ENCODE data around the gene RETSAT.
A peak's percentile ranks its signal among the peaks of the same experiment; 100 is the strongest.
"Not testable (repeated sequence)": the region's sequence is repeated elsewhere in the genome, so short reads cannot be mapped to it uniquely, and the experiment has no call there.

Gene RETSAT

DNA sequence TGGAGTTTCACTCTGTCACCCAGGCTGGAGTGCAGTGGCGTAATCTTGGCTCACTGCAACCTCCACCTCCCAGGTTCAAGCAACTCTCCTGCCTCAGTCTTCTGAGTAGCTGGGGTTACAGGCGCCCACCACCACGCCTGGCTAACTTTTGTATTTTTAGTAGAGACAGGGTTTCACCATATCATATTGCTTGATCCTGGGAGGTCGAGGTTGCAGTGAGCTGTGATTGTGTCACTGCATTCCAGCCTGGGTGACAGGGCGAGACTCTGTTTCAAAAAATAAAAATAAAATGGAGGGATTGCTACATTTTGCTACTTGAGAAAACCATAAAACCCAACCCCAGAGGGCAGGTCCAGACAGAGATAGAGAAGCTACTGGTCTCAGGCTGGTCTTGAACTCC, 28.8 kb upstream of the RETSAT start:
- DNase-seq (ENCODE audit: low read depth, low spot score): not testable (repeated sequence)
- H3K27ac ChIP-seq: peak overlapping the region; percentile 11

GRCh38 chr2:85380048-85380447, 25.7 kb upstream of the RETSAT start:
- DNase-seq (ENCODE audit: low read depth, low spot score): no peak

DNA sequence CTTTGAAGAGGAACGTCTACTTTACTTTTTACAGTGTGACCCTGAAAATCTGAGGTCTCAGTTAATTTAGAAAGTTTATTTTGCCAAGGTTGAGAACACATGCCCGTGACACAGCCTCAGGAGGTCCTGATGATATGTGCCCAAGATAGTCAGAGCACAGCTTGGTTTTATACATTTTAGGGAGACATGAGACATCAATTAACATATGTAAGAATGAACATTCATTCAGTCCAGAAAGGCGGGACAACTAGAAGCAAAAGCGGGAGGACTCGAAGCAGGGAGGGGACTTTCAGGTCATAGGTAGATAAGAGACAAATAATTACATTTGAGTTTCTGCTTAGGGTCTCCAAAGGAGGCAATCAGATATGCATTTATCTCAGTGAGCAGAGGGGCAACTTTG, 23.9 kb upstream of the RETSAT start:
- peak overlapping the region; percentile 68 for H3K27ac ChIP-seq
- DNase-seq (ENCODE audit: low read depth, low spot score): no peak

More at GRCh38 chr2:85380048-85380447, 25.7 kb upstream of the RETSAT start:
- no peak overlapping the region for H3K27ac ChIP-seq

- peak overlapping the region; percentile 68 for H3K27ac ChIP-seq
- DNase-seq (ENCODE audit: low read depth, low spot score): no peak
Measured at GRCh38 chr2:85377083-85377482, 22.8 kb upstream of the RETSAT start.

- H3K27ac ChIP-seq: peak overlapping the region; percentile 68
- DNase-seq (ENCODE audit: low read depth, low spot score): no peak
Measured at GRCh38 chr2:85376291-85377065, 22.1 kb upstream of the RETSAT start.

DNA sequence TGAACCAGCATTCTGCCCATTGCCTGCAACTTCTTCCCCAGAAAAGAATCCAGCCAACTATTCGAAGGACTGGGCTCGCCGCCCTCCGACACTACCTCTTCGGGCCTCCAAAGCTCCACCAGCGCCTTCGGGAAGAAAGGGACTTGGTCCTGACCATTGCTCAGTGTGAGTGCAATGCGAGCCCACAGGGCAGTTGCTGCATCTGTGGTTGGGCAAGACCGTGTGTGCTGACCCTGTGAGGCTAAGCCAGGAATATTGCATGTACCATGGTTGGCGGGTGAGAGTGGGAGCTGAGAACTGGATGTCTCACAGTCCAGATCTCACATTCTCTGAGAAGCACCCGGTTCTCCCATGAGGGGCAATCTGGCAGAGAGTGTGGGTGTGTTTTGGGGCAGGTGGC, 16.7 kb upstream of the RETSAT start:
- DNase-seq (ENCODE audit: low read depth, low spot score): no peak
- H3K27ac ChIP-seq: no peak overlapping the region

DNA sequence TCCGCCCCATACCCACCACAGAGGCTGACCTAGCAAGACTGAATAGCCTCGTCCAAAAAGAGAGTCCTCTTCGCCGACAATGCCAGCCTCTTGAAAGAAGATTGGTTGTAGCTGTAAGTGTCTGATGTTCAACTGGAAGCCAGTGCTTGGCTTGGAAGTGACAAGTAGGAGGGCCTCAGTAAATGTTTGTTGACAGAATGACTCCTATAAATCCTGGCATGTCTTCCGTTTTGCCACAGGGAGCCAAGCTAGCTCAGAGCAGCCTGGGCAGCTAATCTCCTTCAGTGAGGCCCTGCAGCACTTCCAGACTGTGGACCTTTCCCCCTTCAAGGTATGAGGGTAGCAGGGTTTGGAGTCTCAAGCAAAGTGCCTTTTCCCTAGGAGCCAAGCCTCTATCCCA, 15.2 kb upstream of the RETSAT start:
- H3K27ac ChIP-seq: no peak overlapping the region
- DNase-seq (ENCODE audit: low read depth, low spot score): peak; percentile 22

DNA sequence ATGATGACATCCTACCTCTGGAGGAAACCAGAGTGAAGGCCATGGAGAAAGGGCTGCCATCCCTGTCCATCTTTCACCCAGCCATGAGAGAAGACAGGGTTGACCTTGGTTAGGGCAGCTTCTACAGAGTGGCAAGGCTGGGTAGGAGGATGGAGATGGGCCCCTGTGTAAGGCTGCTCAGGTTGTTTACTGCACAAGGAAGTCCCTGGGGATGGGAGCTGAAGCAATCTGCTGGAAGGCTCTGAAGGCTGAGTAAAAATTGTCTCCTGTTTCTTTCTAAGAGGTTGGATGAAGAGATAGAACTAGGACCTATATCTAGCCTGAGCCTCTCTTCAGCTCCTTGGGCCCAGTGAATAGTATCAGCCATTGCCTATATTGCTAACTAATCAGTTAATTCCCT, 14.6 kb upstream of the RETSAT start:
- no peak overlapping the region for H3K27ac ChIP-seq
- DNase-seq (ENCODE audit: low read depth, low spot score): no peak

DNA sequence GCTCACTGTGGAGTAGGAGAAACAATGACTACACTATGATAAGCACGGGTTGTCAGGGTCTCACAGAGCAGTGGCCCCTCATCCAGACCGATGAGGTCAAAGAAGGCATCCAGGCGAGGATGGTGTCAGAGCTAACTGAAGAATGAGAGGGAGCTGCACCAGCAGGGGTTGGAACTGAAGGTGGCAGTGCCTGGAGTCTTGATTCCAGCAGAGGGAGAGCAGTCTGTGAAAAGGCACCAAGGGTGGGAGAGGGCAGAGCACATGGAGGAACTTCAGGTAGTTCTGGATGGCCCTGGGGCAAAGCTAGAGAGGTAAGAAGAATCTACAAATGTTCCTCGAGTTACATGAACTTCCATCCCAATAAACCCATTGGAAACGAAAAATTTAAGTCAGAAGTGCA, 12.9 kb upstream of the RETSAT start:
- DNase-seq (ENCODE audit: low read depth, low spot score): no peak

DNA sequence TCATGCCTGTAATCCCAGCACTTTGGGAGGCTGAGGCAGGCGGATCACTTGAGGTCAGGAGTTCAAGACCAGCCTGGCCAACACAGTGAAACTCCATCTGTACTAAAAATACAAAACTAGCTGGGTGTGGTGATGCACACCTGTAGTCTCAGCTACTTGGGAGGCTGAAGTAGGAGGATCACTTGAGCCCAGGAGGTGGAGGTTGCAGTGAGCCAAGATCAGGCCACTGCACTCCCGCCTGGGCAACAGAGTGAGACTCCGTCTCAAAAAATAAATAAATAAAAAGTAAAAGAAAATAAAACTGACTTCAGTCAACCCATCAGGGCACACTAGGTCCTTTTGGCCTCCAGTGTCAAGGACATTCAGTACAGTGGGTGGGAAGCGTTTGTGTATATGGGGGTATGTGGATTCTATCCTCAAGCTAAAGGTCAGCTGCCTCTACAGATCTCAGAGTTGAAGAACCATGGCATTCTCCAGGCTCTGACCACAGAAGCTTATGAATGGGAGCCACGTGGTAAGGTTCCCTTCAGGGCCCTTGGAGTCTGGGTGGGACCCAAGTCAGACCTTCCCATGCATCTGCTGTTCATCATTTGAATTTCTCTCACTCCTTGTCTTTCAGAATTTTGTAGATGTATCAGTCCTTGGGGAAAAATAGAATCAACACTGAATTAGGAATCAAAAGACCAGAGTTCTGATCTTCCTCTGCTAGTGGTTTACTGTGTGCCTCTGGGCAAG, 8.5 kb upstream of the RETSAT start:
- not testable (repeated sequence) for H3K27ac ChIP-seq; DNase-seq (ENCODE audit: low read depth, low spot score)

More for the DNA sequence above, 12.9 kb upstream of the RETSAT start:
- no peak overlapping the region for H3K27ac ChIP-seq

DNA sequence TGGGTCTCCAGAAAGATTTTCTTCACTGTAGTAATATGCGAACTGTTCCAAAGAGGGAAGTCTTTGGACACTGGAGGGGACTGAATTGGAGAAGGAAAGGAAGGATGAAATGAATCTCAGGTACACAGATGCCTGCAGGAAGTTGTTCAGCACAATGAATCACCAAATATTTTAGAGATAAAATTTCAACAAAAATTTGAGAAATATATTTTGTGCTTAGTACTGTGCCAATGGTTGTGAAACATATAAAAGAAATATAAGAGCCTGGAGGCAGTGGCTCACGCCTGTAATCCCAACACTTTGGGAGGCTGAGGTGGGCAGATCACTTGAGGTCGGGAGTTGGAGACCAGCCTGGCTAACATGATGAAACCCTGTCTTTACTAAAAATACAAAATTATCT, 3.4 kb upstream of the RETSAT start:
- DNase-seq (ENCODE audit: low read depth, low spot score): no peak
- H3K27ac ChIP-seq: peak overlapping the region; percentile 51

- no peak overlapping the region for H3K27ac ChIP-seq
- no peak for DNase-seq (ENCODE audit: low read depth, low spot score)
Measured at GRCh38 chr2:85356186-85356585, 1.9 kb upstream of the RETSAT start.

DNA sequence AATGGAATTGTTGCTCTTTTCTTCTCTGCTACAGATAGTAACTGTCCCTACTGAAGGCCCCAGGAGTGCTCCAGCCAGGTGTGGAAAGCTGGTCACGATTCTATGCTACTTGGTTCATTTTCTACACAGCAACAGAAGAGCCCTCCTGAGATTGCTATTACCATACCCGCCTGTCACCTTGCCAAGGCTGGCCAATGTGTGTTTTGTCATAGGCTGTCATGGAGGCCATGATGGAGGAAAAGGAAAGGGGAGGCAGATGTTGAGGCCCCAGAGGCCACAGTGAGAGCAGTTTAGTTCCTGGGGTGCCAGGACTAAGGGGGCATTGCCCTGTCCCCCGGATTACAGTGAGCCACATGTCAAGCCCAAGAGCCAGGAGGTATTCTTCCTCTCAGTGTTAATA, 1.2 kb upstream of the RETSAT start:
- peak overlapping the region; percentile 79 for H3K27ac ChIP-seq
- DNase-seq (ENCODE audit: low read depth, low spot score): no peak

- no peak for DNase-seq (ENCODE audit: low read depth, low spot score)
- peak overlapping the region; percentile 79 for H3K27ac ChIP-seq
Measured at GRCh38 chr2:85355073-85355410, 714 bp upstream of the RETSAT start.

DNA sequence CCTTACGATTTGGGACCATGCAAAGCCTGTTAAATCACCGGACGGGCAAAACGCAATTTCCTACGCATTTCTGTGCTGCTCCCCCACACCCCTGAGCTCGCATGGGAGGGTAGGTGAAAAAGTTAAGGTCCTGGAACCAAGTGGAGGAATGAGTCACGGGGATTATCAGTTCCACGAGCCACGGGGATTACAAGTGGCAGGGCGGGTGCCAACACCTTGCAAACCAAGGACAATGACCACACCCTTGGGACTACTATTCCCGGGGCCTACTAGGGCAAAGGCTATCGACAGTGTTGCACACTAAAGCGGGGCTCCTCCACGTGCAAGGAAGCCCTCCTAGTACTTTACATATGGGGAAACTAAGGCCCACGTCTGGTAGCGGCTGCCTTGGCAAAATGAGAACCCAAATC, 447 bp downstream of the RETSAT start:
- H3K27ac ChIP-seq: peak overlapping the region; percentile 79
- no peak for DNase-seq (ENCODE audit: low read depth, low spot score)

DNA sequence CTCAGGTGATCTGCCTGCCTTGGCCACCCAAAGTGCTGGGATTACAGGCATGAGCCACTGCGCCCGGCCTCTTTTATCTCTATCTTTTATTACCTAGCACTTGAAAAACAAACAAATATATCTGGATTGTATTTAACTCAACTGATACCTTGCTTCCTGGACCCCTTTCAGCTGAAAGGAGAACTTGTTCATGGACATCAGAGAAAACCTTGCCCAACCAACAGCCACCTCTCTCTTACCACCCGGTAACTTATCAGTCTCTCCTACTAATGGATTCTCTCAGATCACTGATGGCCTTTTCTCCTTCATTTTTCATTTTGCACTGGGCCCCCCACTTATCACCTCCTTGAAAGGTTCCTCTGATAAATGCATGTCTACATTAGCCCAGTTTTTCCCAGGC, 6.7 kb downstream of the RETSAT start:
- H3K27ac ChIP-seq: no peak overlapping the region
- DNase-seq (ENCODE audit: low read depth, low spot score): no peak

DNA sequence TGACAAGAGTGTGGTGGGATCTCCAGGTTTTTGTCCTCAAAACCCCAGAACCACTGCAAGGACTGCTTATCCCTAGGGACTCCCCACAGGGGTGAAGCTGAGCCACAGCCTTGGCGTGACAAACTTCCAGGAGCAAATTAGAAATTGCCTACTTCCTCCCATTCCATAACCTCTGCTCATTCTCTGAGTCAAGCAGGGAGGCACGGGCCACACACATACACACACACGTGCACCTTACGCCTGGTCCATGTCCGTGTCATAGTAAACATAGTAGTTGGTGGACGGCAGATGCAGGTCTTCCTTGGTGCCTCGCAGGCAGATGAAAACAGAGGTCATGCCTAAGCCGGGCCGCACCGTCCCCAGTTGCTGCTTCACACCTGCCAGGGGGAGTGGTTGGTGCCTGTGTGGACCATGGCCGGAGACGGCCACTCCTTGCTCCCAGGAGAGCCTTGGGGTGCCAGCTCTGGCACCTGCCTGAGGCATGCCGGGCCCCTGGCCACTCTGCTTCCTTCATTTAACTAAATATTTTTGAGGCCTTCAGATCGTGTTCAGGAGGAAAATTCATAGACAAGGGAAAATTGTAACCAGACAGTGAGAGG, 9.9 kb downstream of the RETSAT start:
- H3K27ac ChIP-seq: no peak overlapping the region
- DNase-seq (ENCODE audit: low read depth, low spot score): no peak

GRCh38 chr2:85343207-85343895, 11.0 kb downstream of the RETSAT start:
- H3K27ac ChIP-seq; DNase-seq (ENCODE audit: low read depth, low spot score): not testable (repeated sequence)

DNA sequence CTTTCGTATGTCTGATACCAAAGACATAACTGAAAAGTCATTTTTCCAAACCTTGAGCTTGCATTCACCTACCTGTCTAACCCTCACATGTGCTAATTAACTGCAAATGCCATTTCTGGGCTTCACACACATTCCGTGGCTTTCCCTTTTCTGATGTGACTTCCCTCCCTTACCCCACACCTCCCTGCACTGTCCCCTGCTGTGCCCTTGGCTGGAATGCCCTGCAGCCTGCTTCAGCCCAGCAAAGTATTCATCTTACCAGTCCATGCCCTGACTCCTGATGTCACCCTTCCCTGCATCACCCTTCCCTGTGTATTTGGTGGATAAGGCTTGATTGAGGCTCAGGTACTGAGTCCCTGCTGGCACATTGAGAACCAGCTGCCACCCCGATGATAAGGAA, 12.2 kb downstream of the RETSAT start:
- no peak for DNase-seq (ENCODE audit: low read depth, low spot score)
- no peak overlapping the region for H3K27ac ChIP-seq

DNA sequence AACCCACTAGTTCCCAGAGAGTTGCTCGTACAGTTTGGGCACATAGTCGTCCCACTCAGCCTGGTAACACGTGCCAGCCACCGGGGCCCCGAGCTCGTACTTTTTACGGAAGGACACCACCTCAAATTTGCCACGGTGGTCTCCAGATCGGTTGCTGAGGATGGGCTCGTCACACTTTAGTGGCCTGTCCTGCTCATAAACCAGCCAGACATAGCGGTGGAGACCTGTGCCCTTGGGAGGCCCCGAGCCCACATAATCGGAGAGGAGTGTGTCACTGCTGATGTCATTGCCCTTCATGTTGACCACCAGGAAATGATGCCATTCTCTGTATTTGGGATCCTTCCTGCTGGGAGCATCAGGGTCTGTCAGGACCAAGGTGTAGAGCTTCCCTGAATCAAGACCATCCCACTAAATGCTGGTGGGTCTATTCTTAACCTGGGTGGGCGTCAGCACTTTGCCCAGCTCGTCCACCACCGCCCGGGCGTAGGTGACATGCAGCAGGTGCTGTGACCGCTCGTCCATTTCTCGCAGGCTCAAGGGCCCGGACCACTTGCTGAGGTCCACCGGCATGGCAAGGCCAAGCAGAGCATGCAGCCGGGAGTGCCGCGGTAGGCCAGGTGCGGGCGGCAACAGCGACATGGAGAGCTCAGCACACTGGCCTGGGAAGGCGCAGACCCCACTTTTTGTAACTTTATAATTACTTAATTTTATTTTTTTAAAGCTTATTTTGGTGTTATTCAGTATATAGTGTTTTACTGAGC, 12.9 kb downstream of the RETSAT start:
- no peak overlapping the region for H3K27ac ChIP-seq
- DNase-seq (ENCODE audit: low read depth, low spot score): no peak

Data from epithelial cell of prostate (primary cell).